ENCODE data around the gene UBE2D2. TPM values are rescaled to one million over a fixed set of nuclear protein-coding genes. Genes with fewer than 3 reads are reported as not detected.
"Not testable (repeated sequence)": the region's sequence is repeated elsewhere in the genome, so short reads cannot be mapped to it uniquely, and the experiment has no call there.

The UBE2D2 gene
- total and polyA plus RNA-seq, 2 donors (not counting 1 experiment from before 2014, with no cell fraction given): 64.3 to 168 TPM

- intact Hi-C loops (cut with micrococcal nuclease): loop anchor here (2.0 kb wide), 1 partner anchor 13 kb away; no protein-coding TSS in a partner anchor
- no CpG with 5 or more reads among the region's 3 CpGs for WGBS (ENCODE audit: insufficient coverage)
- peaks cover 0 to 4% of the 10 kb centered on the region in 2 experiments for H3K36me3 ChIP-seq (replicated peaks in 1 of 2; ENCODE audit: control extremely low read depth in 1 of 2, control insufficient read depth in 1 of 2, extremely low read depth in 1 of 2, insufficient read depth in 2 of 2, low read length in 1 of 2)
- no peaks in the 10 kb centered on the region for H3K27me3 ChIP-seq (replicated peaks in 1 of 4; ENCODE audit: control extremely low read depth in 1 of 4, control insufficient read depth in 3 of 4, insufficient read depth in 4 of 4, low read length in 3 of 4)
- peak overlapping the region; percentile 20 for H3K9ac ChIP-seq (ENCODE audit: low read length)
- DNase-seq (no peak), ATAC-seq (ENCODE audit: low read depth) (no peak)
- H3K4me1 Mint-ChIP-seq: peaks cover 56% of the 10 kb centered on the region
- H3K4me3 Mint-ChIP-seq: no peak overlapping the region
- peaks cover 40 to 56% of the 10 kb centered on the region in 2 donors for H3K4me1 ChIP-seq (ENCODE audit: control insufficient read depth in 2 of 2, insufficient read depth in 2 of 2, low read length in 2 of 2)
- no peaks in the 10 kb centered on the region for H3K9me3 Mint-ChIP-seq (ENCODE audit: insufficient read depth)
- H3K27ac ChIP-seq (ENCODE audit: low read length in 2 of 2): peak overlapping the region in 1 of 2 donors; percentile 59
- H3K9me3 ChIP-seq (ENCODE audit: control extremely low read depth in 1 of 3, control insufficient read depth in 2 of 3, insufficient read depth in 1 of 3, low read length in 2 of 3): peaks cover 0 to 7% (median 0%) of the 10 kb centered on the region in 3 donors
- peaks cover 98% of the 10 kb centered on the region for H3K79me2 ChIP-seq (ENCODE audit: control insufficient read depth, insufficient read depth, low read length)
- TF ChIP-seq EZH2 (IDR thresholded peaks at IDR 0.05; ENCODE audit: borderline replicate concordance, insufficient read depth, low read depth, low read length, poor library complexity, severe bottlenecking): no peak
- TF ChIP-seq, protein P1, sequence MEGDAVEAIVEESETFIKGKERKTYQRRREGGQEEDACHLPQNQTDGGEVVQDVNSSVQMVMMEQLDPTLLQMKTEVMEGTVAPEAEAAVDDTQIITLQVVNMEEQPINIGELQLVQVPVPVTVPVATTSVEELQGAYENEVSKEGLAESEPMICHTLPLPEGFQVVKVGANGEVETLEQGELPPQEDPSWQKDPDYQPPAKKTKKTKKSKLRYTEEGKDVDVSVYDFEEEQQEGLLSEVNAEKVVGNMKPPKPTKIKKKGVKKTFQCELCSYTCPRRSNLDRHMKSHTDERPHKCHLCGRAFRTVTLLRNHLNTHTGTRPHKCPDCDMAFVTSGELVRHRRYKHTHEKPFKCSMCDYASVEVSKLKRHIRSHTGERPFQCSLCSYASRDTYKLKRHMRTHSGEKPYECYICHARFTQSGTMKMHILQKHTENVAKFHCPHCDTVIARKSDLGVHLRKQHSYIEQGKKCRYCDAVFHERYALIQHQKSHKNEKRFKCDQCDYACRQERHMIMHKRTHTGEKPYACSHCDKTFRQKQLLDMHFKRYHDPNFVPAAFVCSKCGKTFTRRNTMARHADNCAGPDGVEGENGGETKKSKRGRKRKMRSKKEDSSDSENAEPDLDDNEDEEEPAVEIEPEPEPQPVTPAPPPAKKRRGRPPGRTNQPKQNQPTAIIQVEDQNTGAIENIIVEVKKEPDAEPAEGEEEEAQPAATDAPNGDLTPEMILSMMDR (IDR thresholded peaks at IDR 0.05): no peak
- POLR2A ChIA-PET: no interaction called here
- H4K20me1 ChIP-seq (ENCODE audit: control insufficient read depth, insufficient read depth, low read length, poor library complexity, severe bottlenecking): peaks cover 96% of the 10 kb centered on the region
- no peak overlapping the region for H3K4me3 ChIP-seq (ENCODE audit: control extremely low read depth in 1 of 5, extremely low read depth in 1 of 5, insufficient read depth in 1 of 5, low read depth in 2 of 5, low read length in 4 of 5)
- no peaks in the 10 kb centered on the region for H3K27me3 Mint-ChIP-seq
- H3K4me2 ChIP-seq (replicated peaks; ENCODE audit: low read depth, low read length, poor library complexity, severe bottlenecking): no peak overlapping the region
- CTCF ChIA-PET: interaction anchor here (0.6 to 0.9 kb wide), 2 partner anchors 22 to 32 kb away, joined by 3 read pairs; no protein-coding TSS in a partner anchor
- H3K27ac Mint-ChIP-seq: peak overlapping the region; percentile 37
- H2AFZ ChIP-seq (ENCODE audit: insufficient read depth, low read depth, low read length, poor library complexity, severe bottlenecking): no peak overlapping the region
Measured at GRCh38 chr5:139593716-139594319, 32.7 kb downstream of the UBE2D2 start.

DNA sequence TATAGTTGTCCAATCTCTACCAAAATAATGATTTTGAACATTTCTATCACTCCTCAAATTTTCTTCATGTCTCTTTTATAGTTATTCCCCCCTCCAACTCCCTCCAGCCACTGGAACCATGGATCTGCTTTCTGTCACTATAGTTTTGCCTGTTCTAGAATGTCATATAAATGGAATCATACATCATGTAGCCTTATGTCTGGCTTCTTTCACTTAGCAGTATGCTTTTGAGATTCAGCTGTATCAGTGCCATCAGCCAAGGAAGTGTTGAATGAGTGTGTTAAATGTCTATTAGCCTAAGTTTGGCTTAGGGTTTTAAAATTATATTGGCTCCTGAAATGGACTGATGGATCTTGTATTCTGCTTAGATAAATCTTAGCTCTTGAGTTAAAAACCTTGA lies 36.0 kb downstream of the UBE2D2 start:
- peak overlapping the region; percentile 31 for H3K4me2 ChIP-seq (replicated peaks; ENCODE audit: low read depth, low read length, poor library complexity, severe bottlenecking)
- H3K79me2 ChIP-seq (ENCODE audit: control insufficient read depth, insufficient read depth, low read length): peaks cover 98% of the 10 kb centered on the region
- DNase-seq (no peak), ATAC-seq (ENCODE audit: low read depth) (no peak)
- intact Hi-C loops (cut with micrococcal nuclease): no loop called here
- Mint-ChIP-seq H3K27ac (no peak overlapping the region), H3K4me3 (no peak overlapping the region), H3K4me1 (peaks cover 39% of the 10 kb centered on the region), H3K9me3 (ENCODE audit: insufficient read depth) (no peaks in the 10 kb centered on the region), H3K27me3 (no peaks in the 10 kb centered on the region)
- TF ChIP-seq EZH2 (IDR thresholded peaks at IDR 0.05; ENCODE audit: borderline replicate concordance, insufficient read depth, low read depth, low read length, poor library complexity, severe bottlenecking): no peak
- peak overlapping the region; percentile 13 to 71 for H3K27ac ChIP-seq (ENCODE audit: low read length in 2 of 2)
- H3K4me1 ChIP-seq (ENCODE audit: control insufficient read depth in 2 of 2, insufficient read depth in 2 of 2, low read length in 2 of 2): peaks cover 19 to 33% of the 10 kb centered on the region in 2 donors
- peaks cover 0 to 3% (median 0%) of the 10 kb centered on the region in 3 donors for H3K9me3 ChIP-seq (ENCODE audit: control extremely low read depth in 1 of 3, control insufficient read depth in 2 of 3, insufficient read depth in 1 of 3, low read length in 2 of 3)
- no peaks in the 10 kb centered on the region for H3K27me3 ChIP-seq (replicated peaks in 1 of 4; ENCODE audit: control extremely low read depth in 1 of 4, control insufficient read depth in 3 of 4, insufficient read depth in 4 of 4, low read length in 3 of 4)
- peaks cover 3 to 28% of the 10 kb centered on the region in 2 experiments for H3K36me3 ChIP-seq (replicated peaks in 1 of 2; ENCODE audit: control extremely low read depth in 1 of 2, control insufficient read depth in 1 of 2, extremely low read depth in 1 of 2, insufficient read depth in 2 of 2, low read length in 1 of 2)
- H2AFZ ChIP-seq (ENCODE audit: insufficient read depth, low read depth, low read length, poor library complexity, severe bottlenecking): no peak overlapping the region
- ChIA-PET POLR2A (no interaction called here), CTCF (no interaction called here)
- H3K4me3 ChIP-seq (ENCODE audit: control extremely low read depth in 1 of 5, extremely low read depth in 1 of 5, insufficient read depth in 1 of 5, low read depth in 2 of 5, low read length in 4 of 5): no peak overlapping the region
- no peak overlapping the region for H3K9ac ChIP-seq (ENCODE audit: low read length)
- H4K20me1 ChIP-seq (ENCODE audit: control insufficient read depth, insufficient read depth, low read length, poor library complexity, severe bottlenecking): peaks cover 94% of the 10 kb centered on the region

DNA sequence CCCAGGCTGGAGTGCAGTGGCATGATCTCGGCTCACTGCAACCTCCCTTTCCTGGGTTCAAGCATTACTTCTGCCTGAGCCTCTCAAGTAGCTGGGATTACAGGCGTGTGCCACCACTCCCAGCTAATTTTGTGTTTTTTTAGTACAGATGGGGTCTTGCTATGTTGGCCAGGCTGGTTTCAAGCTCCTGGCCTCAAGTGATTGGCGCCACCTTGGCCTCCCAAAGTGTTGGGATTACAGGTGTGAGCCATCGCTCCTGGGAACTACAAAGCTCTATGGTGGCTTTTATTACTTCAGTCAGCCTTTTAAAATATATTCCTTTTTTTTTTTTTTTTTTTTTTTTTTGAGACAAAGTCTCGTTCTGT lies 37.4 kb downstream of the UBE2D2 start:
- ATAC-seq (ENCODE audit: low read depth); H3K9ac ChIP-seq (ENCODE audit: low read length); H2AFZ ChIP-seq (ENCODE audit: insufficient read depth, low read depth, low read length, poor library complexity, severe bottlenecking); H3K9me3 ChIP-seq (ENCODE audit: control extremely low read depth in 1 of 3, control insufficient read depth in 2 of 3, insufficient read depth in 1 of 3, low read length in 2 of 3); H3K27ac Mint-ChIP-seq; H3K4me3 Mint-ChIP-seq; intact Hi-C loops (cut with micrococcal nuclease); H3K27me3 Mint-ChIP-seq; H3K4me3 ChIP-seq (ENCODE audit: control extremely low read depth in 1 of 5, extremely low read depth in 1 of 5, insufficient read depth in 1 of 5, low read depth in 2 of 5, low read length in 4 of 5); H3K9me3 Mint-ChIP-seq (ENCODE audit: insufficient read depth); DNase-seq; H3K27me3 ChIP-seq (replicated peaks in 1 of 4; ENCODE audit: control extremely low read depth in 1 of 4, control insufficient read depth in 3 of 4, insufficient read depth in 4 of 4, low read length in 3 of 4); H3K4me2 ChIP-seq (replicated peaks; ENCODE audit: low read depth, low read length, poor library complexity, severe bottlenecking): not testable (repeated sequence)
- Histone ChIP-seq H3K27ac (ENCODE audit: low read length in 2 of 2) (peak overlapping the region in 1 of 2 donors; percentile 71), H3K36me3 (replicated peaks in 1 of 2; ENCODE audit: control extremely low read depth in 1 of 2, control insufficient read depth in 1 of 2, extremely low read depth in 1 of 2, insufficient read depth in 2 of 2, low read length in 1 of 2) (peaks cover 6 to 42% of the 10 kb centered on the region in 2 experiments), H4K20me1 (ENCODE audit: control insufficient read depth, insufficient read depth, low read length, poor library complexity, severe bottlenecking) (peaks cover 96% of the 10 kb centered on the region), H3K79me2 (ENCODE audit: control insufficient read depth, insufficient read depth, low read length) (peaks cover 99% of the 10 kb centered on the region), H3K4me1 (ENCODE audit: control insufficient read depth in 2 of 2, insufficient read depth in 2 of 2, low read length in 2 of 2) (peaks cover 12 to 20% of the 10 kb centered on the region in 2 donors)
- peaks cover 29% of the 10 kb centered on the region for H3K4me1 Mint-ChIP-seq
- CTCF ChIA-PET: interaction anchor here (0.6 to 1.1 kb wide), 3 partner anchors 34 to 264 kb away, joined by 4 to 5 read pairs (median 4); no protein-coding TSS in a partner anchor
- WGBS (ENCODE audit: insufficient coverage): no CpG with 5 or more reads among the region's 5 CpGs
- POLR2A ChIA-PET: interaction anchor here (0.6 to 0.7 kb wide), 3 partner anchors 24 to 100 kb away, joined by 4 to 7 read pairs (median 6); no protein-coding TSS in a partner anchor

Measured in B cell (primary cell).